Endodermal cell (in vitro differentiated cells): ENCODE results near the gene TFRC. TPM values are rescaled to one million over a fixed set of nuclear protein-coding genes. Genes with fewer than 3 reads are reported as not detected.

ENCODE experiments used
- DNase-seq: peaks from one replicate; pipeline ENCODE4 v3.0.0-alpha.2; 2017
- H3K27ac ChIP-seq: 2 replicates; pipeline ENCODE4 v1.5.1; 2013; ENCODE audit warnings: mild to moderate bottlenecking, low read depth, low read length, moderate library complexity
- H3K27me3 ChIP-seq: 2 replicates; pipeline ENCODE4 v1.6.1; 2013; ENCODE audit warnings: mild to moderate bottlenecking, low read length, moderate library complexity; ENCODE audit not compliant: insufficient read depth, control insufficient read depth, poor library complexity, severe bottlenecking
- H3K36me3 ChIP-seq: 2 replicates; pipeline ENCODE4 v1.7.0; 2013; ENCODE audit warnings: mild to moderate bottlenecking, low read length, moderate library complexity; ENCODE audit not compliant: control insufficient read depth, insufficient read depth
- H3K4me1 ChIP-seq: one replicate; pipeline ENCODE4 v1.7.0; 2013; ENCODE audit warnings: low read length; ENCODE audit not compliant: control insufficient read depth, insufficient read depth
- H3K4me3 ChIP-seq: 2 replicates; pipeline ENCODE4 v1.5.1; 2013; ENCODE audit warnings: mild to moderate bottlenecking, low read length, moderate library complexity
- H3K9ac ChIP-seq: 2 replicates; pipeline ENCODE4 v1.6.1; 2013; ENCODE audit warnings: mild to moderate bottlenecking, low read length, moderate library complexity; ENCODE audit not compliant: poor library complexity, severe bottlenecking; ENCODE audit errors: extremely low read depth
- H3K9me3 ChIP-seq: 2 replicates; pipeline ENCODE4 v1.6.1; 2013; ENCODE audit warnings: mild to moderate bottlenecking, low read length, moderate library complexity; ENCODE audit not compliant: control insufficient read depth
- H3K27ac Mint-ChIP-seq: 2 replicates; pipeline ENCODE4 v1.8.0; 2020; ENCODE audit warnings: mixed read lengths
- H3K27me3 Mint-ChIP-seq: 2 replicates; pipeline ENCODE4 v1.8.0; 2021; ENCODE audit warnings: mild to moderate bottlenecking, mixed read lengths; ENCODE audit not compliant: insufficient read depth
- H3K36me3 Mint-ChIP-seq: 2 replicates; pipeline ENCODE4 v1.8.0; 2020; ENCODE audit warnings: low read depth, mixed read lengths
- H3K4me1 Mint-ChIP-seq: 2 replicates; pipeline ENCODE4 v1.8.0; 2020; ENCODE audit warnings: mixed read lengths
- H3K4me3 Mint-ChIP-seq: 2 replicates; pipeline ENCODE4 v1.8.0; 2020; ENCODE audit warnings: mild to moderate bottlenecking, moderate library complexity, mixed read lengths
- H3K9me3 Mint-ChIP-seq: 2 replicates; pipeline ENCODE4 v1.8.0; 2020; ENCODE audit warnings: mild to moderate bottlenecking, mixed read lengths
- CTCF ChIP-seq: fragments of 200-600 bp; sonication (generic); conservative IDR thresholded peaks from 2 replicates; pipeline ENCODE4 v1.5.0; 2021; ENCODE audit warnings: antibody characterized with exemption, mild to moderate bottlenecking
- WGBS, 2 experiments: methylation state at CpG; one replicate each; pipeline versions ENCODE4 v1.1.5 to v1.1.7; 2013; ENCODE audit warnings: missing lambda C conversion rate in 2 of 2, mixed read lengths in 1 of 2; ENCODE audit not compliant: insufficient coverage in 1 of 2, insufficient read length in 1 of 2; 5-methylcytosine and 5-hydroxymethylcytosine counted together
- total RNA-seq, 2 donors: library from RNA; stranded (reverse); fragmentation: NEBNext Ultra II Directional in 1 of 2; extraction: Animal tissue kit (Norgen Biotek cat#: 25700) in 1 of 2; gene quantifications; 2 replicates in 1 of 2; 3 replicates in 1 of 2; pipeline ENCODE4 v1.2.1, GENCODE V29; 2021

TFRC gene
- total RNA-seq, 2 donors from 2014 or later = 69.0 to 90.0 TPM

- Histone ChIP-seq H3K4me3 (no peak overlapping the region), H3K27me3 (peaks cover 17% of the 10 kb centered on the region), H3K9me3 (no peaks in the 10 kb centered on the region), H3K36me3 (no peaks in the 10 kb centered on the region), H3K27ac (no peak overlapping the region), H3K9ac (no peak overlapping the region), H3K4me1 (no peaks in the 10 kb centered on the region)
- DNase-seq = no peak
- 84 to 92% methylated on average over 6 to 12 of the region's 15 CpGs for WGBS, 2 experiments
- TF ChIP-seq CTCF = no peak
- H3K27me3 Mint-ChIP-seq = peaks cover 11% of the 10 kb centered on the region
- no peak overlapping the region for H3K27ac Mint-ChIP-seq
- no peak overlapping the region for H3K4me3 Mint-ChIP-seq
- no peaks in the 10 kb centered on the region for H3K36me3 Mint-ChIP-seq
- H3K4me1 Mint-ChIP-seq = no peaks in the 10 kb centered on the region
- H3K9me3 Mint-ChIP-seq = peaks cover 9% of the 10 kb centered on the region
These were observed 68.1 kb downstream of the TFRC start for GRCh38 chr3:196013587-196014487.

DNA sequence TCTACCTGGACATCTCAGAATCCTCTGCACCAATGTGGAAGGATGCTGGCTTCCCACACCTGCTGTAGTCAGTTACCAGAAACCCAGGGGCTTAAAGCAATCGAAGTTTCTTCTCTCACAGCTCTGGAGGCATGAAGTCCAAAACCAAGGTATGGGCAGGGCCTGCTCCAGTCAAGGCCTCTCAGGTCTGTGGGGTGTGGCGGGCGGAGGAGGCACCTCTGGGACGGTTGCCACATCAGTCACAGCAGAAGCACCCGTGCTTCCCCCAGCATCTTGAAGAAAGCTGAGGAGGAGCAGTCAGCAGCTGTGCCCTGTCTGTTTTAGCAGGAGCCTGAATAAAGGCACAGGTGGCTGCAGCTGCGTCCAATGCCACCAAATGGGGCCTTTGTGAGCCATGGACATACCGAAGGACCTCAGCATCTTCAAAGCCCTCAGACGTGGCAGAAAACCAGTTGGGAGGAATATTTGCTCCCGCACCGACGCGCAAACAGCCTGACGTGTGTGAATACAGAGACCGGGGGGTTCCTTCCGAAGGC is 68.9 kb downstream of the TFRC start:
- peaks cover 11% of the 10 kb centered on the region for H3K27me3 Mint-ChIP-seq
- Histone ChIP-seq H3K27me3 (peaks cover 17% of the 10 kb centered on the region), H3K9ac (no peak overlapping the region), H3K4me3 (no peak overlapping the region), H3K36me3 (no peaks in the 10 kb centered on the region), H3K4me1 (no peaks in the 10 kb centered on the region), H3K27ac (no peak overlapping the region), H3K9me3 (no peaks in the 10 kb centered on the region)
- H3K36me3 Mint-ChIP-seq = no peaks in the 10 kb centered on the region
- WGBS, 2 experiments = 90 to 93% methylated on average over 11 to 15 of the region's 15 CpGs
- no peak overlapping the region for H3K27ac Mint-ChIP-seq
- no peak overlapping the region for H3K4me3 Mint-ChIP-seq
- peaks cover 9% of the 10 kb centered on the region for H3K9me3 Mint-ChIP-seq
- no peak for TF ChIP-seq CTCF
- H3K4me1 Mint-ChIP-seq = no peaks in the 10 kb centered on the region
- DNase-seq = no peak

GRCh38 chr3:196012481-196012880 is 69.4 kb downstream of the TFRC start:
- peaks cover 11% of the 10 kb centered on the region for H3K27me3 Mint-ChIP-seq
- no peaks in the 10 kb centered on the region for H3K36me3 ChIP-seq
- H3K4me3 ChIP-seq = no peak overlapping the region
- no peaks in the 10 kb centered on the region for H3K9me3 ChIP-seq
- H3K36me3 Mint-ChIP-seq = no peaks in the 10 kb centered on the region
- WGBS, 2 experiments = 68 to 79% methylated on average over 3 to 4 of the region's 4 CpGs
- H3K9me3 Mint-ChIP-seq = peaks cover 9% of the 10 kb centered on the region
- no peaks in the 10 kb centered on the region for H3K4me1 ChIP-seq
- no peak overlapping the region for H3K9ac ChIP-seq
- no peak overlapping the region for H3K27ac ChIP-seq
- H3K27me3 ChIP-seq = peaks cover 17% of the 10 kb centered on the region
- TF ChIP-seq CTCF = no peak
- H3K4me1 Mint-ChIP-seq = no peaks in the 10 kb centered on the region
- H3K27ac Mint-ChIP-seq = no peak overlapping the region
- DNase-seq = no peak
- no peak overlapping the region for H3K4me3 Mint-ChIP-seq
